HG03103 (cell line): Measurements from ENCODE around the gene TBC1D5.

Experiments used
- ATAC-seq: cut with Tn5 transposase; IDR thresholded peaks from one replicate; pipeline ENCODE4 v1.9.1; 2021; ENCODE audit warnings: low read depth; ENCODE audit not compliant: unreplicated experiment

Gene TBC1D5

GRCh38 chr3:17260257-17260656 lies 482.2 kb downstream of the TBC1D5 start:
- no peak for ATAC-seq

DNA sequence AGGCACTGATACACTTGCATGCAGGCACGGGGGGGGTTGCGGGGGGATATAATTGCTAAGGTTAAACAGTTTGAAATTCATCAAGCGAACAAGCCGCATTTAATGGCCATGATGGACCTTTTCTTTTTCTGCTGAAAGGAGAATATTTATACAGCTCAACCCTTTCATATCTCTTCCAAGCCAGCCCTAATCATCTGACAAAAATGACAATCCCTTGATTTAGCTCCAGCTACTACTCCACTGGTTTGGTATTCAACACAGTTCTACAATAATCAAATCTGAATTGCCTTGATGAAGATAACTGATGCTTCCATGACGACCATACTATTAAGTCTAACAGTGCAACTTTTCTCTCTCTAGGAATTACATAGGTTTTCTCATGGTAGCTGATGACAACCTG lies 482.7 kb downstream of the TBC1D5 start:
- no peak for ATAC-seq

GRCh38 chr3:17258823-17259436 lies 483.5 kb downstream of the TBC1D5 start:
- ATAC-seq: no peak

- no peak for ATAC-seq
Measured at GRCh38 chr3:17257269-17257668, 485.2 kb downstream of the TBC1D5 start.

GRCh38 chr3:17243621-17244020 lies 498.8 kb downstream of the TBC1D5 start:
- no peak for ATAC-seq

DNA sequence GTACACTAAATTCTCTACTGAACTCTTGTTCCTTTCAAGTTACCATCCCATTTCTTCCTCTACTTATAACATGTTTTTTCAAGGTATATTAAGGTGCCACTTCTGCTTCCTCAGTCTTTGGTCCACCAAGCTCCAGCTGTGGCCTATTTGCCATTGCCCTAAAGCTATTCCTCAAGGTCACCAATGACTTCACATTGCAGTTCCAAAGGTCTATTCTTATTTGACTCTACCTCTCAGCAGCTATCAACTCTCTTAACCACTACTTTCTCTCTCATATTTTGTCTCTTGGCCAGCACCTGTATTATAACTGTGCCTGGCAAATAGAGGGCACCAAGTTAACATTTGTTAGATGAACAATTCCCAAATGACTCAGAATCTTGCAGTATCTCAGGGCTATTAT lies 503.0 kb downstream of the TBC1D5 start:
- no peak for ATAC-seq

DNA sequence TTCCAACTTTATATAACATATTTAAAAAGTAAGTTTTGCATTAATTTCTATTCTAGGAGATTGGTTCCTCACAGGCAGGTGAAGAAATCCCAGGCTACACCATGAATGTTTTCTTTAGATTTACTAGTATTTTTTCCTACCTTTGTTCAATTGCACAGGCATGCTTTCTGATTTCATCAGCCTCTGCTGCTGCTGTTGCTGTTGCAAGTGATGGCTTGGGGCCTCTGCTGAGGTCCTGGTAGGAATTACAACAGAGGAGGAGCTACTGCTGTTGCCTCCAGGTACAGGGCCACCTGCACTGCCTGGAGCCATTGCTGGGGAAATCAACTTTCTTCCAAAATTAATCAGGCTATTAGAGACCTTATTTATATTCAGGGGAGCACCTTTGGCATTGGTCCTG lies 504.4 kb downstream of the TBC1D5 start:
- no peak for ATAC-seq

DNA sequence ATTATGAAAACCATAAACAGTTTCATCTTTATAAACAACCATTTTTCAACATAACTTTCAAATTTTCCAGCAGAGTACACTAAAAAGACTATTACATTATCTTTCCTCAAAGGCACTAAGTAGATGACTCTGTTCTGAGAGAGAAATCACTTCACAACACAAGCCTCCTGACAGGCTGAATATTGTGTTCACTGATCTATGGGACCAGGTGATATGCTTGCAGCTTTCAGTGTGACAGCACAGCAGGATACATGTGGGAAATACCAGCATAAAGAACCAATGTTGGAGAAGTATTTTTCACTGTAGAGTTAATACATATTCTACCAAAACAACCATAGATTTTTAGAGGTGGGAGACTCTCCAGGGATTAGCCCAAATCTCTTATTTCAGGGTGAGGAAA lies 507.1 kb downstream of the TBC1D5 start:
- ATAC-seq: no peak

- no peak for ATAC-seq
Measured at GRCh38 chr3:17234382-17234781, 508.0 kb downstream of the TBC1D5 start.

DNA sequence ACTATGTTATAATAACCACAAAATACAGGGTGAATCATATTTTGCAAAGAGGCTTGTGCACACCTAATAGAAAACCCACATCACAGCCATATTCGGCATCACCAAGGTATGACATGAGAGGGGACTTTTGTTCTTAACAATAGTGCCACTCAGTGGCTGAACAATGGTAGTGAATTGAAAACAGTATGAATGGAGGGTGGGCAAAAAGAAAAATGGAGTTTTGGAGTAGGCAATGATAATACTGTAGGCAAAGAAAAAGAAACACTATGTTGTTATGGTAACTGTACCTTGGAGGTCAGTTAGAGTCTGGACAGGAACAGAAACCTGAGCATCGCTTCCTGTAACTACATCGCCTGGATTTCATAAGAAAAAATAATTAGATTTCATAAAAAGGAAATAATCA lies 509.0 kb downstream of the TBC1D5 start:
- peak; percentile 76 for ATAC-seq

- ATAC-seq: no peak
Measured at GRCh38 chr3:17232442-17232841, 510.0 kb downstream of the TBC1D5 start.

GRCh38 chr3:17231537-17232261 lies 510.7 kb downstream of the TBC1D5 start:
- no peak for ATAC-seq

DNA sequence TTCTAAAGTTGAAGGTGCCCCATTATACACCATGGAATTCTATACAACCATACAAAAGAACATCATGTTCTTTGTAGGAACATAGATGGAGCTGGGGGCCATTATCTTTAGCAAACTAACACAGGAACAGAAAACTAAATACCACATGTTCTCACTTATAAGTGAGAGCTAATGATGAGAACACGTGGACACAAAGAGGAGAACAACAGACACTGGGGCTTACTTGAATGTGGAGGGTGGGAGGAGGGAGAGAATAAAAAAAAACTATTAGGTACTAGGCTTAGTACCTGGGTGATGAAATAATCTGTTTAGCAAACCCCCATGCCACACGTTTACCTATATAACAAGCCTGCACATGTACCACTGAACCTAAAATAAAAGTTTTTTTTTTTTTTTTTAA lies 515.0 kb downstream of the TBC1D5 start:
- no peak for ATAC-seq

GRCh38 chr3:17221529-17221928 lies 520.9 kb downstream of the TBC1D5 start:
- ATAC-seq: no peak

GRCh38 chr3:17219593-17219992 lies 522.8 kb downstream of the TBC1D5 start:
- no peak for ATAC-seq

DNA sequence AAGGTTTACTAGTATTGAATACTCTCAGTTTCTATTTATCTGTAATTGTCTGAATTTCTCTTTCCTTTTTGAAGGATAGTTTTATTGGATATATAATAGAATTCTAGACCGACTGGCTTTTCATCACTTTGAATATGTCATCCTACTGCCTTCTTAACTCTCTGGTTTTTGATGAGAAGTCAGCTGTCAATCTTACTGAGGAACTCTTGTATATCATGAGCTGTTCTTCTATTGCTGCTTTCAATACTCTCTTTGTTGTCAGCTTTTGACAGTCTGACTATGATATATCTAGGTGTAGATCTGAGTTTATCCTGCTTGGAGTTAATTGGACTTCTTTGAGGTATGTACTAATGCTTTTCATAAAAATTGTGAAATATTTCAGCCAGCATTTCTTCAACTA lies 523.8 kb downstream of the TBC1D5 start:
- ATAC-seq: no peak

GRCh38 chr3:17217588-17217987 lies 524.8 kb downstream of the TBC1D5 start:
- ATAC-seq: no peak

- no peak for ATAC-seq
Measured at GRCh38 chr3:17213102-17213501, 529.3 kb downstream of the TBC1D5 start.

GRCh38 chr3:17207979-17208378 lies 534.5 kb downstream of the TBC1D5 start:
- ATAC-seq: no peak

DNA sequence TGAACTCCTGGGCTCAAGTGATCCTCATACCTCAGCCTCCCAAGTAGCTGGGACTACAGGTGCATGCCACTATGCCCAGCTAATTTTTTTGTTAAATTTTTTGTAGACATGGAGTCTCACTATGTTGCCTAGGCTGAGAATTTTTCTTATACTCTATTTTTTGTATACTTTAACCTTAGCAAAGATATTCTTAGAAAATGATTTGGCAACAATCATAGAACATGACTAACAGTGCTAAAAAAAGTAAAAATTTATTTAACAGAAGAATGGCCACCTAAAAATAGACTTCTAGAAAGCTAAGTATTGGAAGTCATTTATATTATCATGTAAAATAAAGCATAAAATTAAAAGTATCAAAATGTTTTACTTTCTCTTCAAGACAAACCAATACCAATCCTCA lies 535.4 kb downstream of the TBC1D5 start:
- no peak for ATAC-seq

- ATAC-seq: no peak
Measured at GRCh38 chr3:17204049-17204650, 538.3 kb downstream of the TBC1D5 start.

GRCh38 chr3:17201538-17201937 lies 540.9 kb downstream of the TBC1D5 start:
- no peak for ATAC-seq
